GM12873 (cell line): Measurements from ENCODE around the gene GRK6.

Source experiments
- TF ChIP-seq, protein P1 (sequence below): IDR thresholded peaks from 2 replicates; pipeline ENCODE4 v1.5.1; 2012; ENCODE audit warnings: low read depth, mild to moderate bottlenecking, moderate library complexity, low read length, control low read depth; ENCODE audit not compliant: insufficient read depth; ENCODE audit errors: missing control alignments

Gene GRK6

DNA sequence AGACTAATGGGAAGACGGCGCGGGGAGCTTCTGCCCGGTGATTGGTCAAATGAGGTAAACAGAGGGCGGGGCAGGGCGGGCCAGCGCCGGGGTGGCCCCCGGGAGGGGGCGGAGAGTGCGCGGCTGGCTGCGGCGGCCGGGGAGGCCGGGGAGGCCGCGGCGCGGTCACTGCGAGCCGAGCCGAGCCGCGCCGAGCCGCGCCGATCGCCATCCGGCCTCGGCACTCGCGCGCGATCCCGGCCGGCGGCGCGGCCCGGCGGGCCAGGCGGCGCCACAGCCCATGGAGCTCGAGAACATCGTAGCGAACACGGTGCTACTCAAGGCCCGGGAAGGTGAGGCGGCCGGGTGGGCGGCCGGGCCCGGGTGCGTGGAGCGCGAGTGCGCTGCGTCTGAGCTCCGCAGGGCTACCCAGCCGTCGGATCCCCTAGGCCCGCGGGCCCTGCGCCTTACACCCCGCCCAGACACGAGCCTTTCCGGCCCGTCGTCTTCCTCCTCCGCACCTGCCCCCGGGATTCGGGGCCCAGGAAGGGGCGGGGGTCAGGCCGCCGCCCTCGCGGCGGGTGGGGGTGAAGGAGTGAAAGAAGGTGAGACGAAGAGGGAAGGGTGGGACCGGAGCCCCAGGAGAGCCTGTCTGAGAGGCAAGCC lies at the start of gene GRK6:
Gene GRK6, plus strand, starts transcription at position 111 of the 645 bp plus-strand sequence. Its CDS starts 170 bp downstream, at position 281.
- TF ChIP-seq, protein P1, sequence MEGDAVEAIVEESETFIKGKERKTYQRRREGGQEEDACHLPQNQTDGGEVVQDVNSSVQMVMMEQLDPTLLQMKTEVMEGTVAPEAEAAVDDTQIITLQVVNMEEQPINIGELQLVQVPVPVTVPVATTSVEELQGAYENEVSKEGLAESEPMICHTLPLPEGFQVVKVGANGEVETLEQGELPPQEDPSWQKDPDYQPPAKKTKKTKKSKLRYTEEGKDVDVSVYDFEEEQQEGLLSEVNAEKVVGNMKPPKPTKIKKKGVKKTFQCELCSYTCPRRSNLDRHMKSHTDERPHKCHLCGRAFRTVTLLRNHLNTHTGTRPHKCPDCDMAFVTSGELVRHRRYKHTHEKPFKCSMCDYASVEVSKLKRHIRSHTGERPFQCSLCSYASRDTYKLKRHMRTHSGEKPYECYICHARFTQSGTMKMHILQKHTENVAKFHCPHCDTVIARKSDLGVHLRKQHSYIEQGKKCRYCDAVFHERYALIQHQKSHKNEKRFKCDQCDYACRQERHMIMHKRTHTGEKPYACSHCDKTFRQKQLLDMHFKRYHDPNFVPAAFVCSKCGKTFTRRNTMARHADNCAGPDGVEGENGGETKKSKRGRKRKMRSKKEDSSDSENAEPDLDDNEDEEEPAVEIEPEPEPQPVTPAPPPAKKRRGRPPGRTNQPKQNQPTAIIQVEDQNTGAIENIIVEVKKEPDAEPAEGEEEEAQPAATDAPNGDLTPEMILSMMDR: no peak

- TF ChIP-seq, protein P1: no peak
Measured at GRCh38 chr5:177377851-177378776, 48.4 kb upstream of the GRK6 start.

DNA sequence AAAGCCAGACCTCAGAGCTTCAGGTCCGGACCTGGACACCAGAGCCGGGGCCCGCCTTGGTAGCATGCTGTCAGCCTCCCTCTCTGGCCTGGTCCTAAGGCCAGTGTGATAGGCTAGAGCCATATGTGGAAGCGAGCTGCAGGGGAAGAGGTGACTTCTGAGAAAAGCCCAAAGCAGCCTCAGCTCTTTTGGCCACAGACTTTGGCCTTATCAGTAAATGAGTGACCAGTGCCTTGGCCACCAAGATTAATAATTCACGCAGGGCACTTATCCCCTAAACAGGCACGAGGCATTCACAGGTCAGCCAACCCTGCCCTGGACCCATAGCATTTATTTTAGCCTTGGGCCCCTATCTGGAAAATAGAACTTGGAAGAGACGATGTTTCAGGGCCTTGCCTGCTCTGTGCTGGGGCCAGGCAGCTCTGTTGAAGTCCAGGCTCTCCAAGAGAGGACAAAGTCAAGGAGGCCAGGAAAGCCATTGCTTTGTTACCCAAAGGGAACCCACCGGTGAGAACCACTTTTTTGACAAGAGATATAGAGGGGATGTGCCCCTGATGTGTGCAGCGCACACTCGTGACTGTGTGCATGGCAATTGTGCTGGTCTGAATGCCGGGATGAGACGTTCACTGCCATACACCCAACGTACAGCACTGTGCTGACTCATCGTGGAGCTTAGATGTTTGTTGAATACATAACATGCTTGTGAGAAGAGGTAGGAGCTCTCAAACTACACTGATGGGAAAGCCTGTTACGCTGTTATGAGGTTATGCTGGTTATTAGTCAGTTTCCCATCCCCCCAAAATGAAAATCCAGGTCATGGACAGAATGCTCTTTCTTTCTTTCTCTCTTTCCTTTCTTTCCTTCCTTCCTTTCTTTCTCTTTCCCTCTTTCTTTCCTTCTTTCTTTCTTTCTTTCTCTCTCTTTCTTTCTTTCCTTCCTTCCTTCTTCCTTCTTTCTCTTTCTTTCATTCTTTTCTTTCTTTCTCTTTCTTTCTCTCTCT lies 47.3 kb upstream of the GRK6 start:
- TF ChIP-seq, protein P1: no peak

- TF ChIP-seq, protein P1: no peak
Measured at GRCh38 chr5:177380805-177381126, 45.7 kb upstream of the GRK6 start.

GRCh38 chr5:177382423-177383029 lies 44.0 kb upstream of the GRK6 start:
- TF ChIP-seq, protein P1: peak; percentile 31

GRCh38 chr5:177383181-177383580 lies 43.3 kb upstream of the GRK6 start:
- TF ChIP-seq, protein P1: no peak
